ENCODE measurements around the gene CLDN19.
"Not testable (repeated sequence)": the region's sequence is repeated elsewhere in the genome, so short reads cannot be mapped to it uniquely, and the experiment has no call there.

The CLDN19 gene

DNA sequence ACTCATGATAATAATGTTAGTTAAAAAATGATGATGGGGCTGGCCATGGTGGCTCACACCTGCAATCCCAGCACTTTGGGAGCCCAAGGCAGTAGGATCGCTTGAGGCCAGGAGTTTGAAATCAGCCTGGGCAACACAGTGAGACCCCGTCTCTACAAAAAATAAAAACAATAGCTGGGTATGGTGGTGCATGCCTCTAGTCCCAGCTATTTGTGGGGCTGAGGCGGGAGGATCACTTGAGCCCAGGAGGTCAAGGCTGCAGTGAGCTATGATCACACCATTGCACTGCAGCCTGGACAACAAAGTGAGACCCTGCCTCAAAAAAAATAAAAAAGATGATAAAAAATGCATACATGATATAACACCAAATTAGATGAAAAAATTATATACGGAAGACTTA is 21.5 kb upstream of the CLDN19 start:
- TF ChIP-seq, protein P1, sequence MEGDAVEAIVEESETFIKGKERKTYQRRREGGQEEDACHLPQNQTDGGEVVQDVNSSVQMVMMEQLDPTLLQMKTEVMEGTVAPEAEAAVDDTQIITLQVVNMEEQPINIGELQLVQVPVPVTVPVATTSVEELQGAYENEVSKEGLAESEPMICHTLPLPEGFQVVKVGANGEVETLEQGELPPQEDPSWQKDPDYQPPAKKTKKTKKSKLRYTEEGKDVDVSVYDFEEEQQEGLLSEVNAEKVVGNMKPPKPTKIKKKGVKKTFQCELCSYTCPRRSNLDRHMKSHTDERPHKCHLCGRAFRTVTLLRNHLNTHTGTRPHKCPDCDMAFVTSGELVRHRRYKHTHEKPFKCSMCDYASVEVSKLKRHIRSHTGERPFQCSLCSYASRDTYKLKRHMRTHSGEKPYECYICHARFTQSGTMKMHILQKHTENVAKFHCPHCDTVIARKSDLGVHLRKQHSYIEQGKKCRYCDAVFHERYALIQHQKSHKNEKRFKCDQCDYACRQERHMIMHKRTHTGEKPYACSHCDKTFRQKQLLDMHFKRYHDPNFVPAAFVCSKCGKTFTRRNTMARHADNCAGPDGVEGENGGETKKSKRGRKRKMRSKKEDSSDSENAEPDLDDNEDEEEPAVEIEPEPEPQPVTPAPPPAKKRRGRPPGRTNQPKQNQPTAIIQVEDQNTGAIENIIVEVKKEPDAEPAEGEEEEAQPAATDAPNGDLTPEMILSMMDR (IDR thresholded peaks at IDR 0.05; ENCODE audit: borderline replicate concordance, insufficient read depth, low read depth, low read length) = no peak
- H3K4me3 ChIP-seq (ENCODE audit: low read depth, low read length) = no peak overlapping the region

DNA sequence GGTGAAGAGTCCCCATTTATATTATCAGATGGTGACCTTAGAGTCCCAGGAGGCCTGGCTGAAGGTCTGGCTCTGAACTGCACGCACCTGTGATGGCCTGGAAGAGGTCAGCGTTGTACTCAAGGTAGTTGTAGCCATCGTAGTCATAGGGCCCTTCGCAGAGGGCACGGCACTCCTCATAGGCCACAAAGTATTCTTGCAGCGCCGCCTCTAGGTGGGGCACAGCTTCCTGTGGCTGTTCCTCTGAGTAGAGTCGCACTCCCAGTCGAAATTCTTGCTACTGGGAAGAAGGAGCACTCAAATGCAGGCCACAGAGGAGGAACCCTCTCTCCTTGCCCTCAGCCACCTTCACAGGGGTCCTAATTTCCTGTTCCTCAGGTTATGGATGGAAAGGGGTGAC is 19.1 kb upstream of the CLDN19 start:
- no peak overlapping the region for H3K4me3 ChIP-seq (ENCODE audit: low read depth, low read length)
- TF ChIP-seq, protein P1 (IDR thresholded peaks at IDR 0.05; ENCODE audit: borderline replicate concordance, insufficient read depth, low read depth, low read length) = no peak

DNA sequence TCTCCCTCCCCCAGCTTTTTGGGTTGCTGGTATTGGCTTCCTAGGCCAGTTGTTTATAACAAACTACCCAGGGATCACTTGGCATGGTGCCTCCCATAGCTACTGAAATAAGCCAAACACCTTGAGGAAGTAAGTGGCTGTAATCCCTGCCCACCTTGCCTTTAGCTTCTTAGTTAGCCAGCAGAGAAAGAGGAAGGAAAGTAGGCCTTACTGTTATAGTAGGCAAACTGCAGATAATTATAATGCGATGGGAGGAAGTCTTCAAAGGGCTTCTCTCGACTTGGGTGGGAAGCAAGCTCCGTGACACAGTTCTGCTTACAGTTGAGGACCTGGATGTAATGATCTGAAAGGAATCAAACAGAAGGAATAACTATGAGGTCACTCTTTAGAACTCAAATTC is 18.6 kb upstream of the CLDN19 start:
- no peak overlapping the region for H3K4me3 ChIP-seq (ENCODE audit: low read depth, low read length)
- TF ChIP-seq, protein P1 (IDR thresholded peaks at IDR 0.05; ENCODE audit: borderline replicate concordance, insufficient read depth, low read depth, low read length) = no peak

DNA sequence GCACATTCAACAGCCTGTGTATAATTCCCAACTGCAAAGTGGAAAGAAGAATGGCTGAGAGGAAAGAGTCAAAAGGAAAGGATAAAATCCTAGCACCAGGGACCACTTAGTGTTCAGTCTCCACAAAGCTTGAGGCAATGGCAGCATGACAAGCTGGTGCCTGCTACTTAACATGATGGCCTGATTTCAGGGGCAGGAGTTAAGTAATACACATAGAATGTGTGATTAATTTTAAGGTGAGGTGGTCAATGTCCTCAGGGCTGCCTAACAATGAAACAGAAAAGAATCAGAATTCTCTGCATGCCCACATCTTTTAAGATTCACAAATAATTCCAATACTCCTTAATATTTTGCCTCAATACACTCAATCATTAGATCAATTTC is 17.8 kb upstream of the CLDN19 start:
- TF ChIP-seq, protein P1 (IDR thresholded peaks at IDR 0.05; ENCODE audit: borderline replicate concordance, insufficient read depth, low read depth, low read length) = no peak

DNA sequence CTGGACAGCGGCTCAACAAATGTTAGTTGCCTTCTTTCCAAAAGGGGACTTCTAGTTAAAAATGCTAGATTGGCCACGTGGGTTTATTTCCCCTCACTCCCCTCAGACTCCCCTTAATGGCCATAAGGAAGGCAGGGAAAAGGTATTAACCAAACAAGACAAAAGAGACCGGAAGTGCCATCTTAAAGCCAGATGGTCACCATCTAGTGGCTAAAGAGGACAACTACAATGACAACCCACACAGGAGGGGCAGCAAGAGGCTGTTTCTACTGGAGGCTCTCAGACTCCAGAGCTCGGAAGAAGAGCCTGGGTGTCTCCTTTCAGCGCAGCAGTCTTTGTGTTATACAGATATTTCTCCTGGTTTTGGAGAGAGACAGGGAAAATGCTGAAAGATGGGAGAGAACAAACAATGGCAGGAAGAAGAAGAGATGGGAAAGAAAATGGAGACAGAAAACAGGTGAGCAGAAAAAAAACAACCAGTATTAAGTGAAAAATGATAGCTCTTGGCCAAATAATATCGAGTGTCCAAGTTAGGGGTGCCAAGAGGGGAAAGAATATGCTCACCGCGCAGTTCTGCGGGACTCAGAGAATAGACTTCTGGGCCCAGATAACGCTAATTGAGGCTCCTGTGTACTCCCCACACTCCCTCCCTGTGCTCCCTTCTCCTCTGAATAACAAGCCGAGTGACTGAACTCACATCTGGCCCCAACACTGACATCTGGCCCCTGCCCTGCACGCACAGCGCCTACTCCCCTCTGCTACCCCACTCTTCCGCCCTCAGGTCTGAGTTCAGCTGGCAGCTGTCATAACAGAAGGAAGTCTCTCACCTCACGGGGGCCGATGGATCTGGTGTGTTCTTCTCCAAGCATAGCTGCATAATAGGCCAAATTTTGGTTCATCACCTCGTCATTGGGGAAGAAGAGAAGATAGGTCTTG is 17.2 kb upstream of the CLDN19 start:
- TF ChIP-seq, protein P1 (IDR thresholded peaks at IDR 0.05; ENCODE audit: borderline replicate concordance, insufficient read depth, low read depth, low read length) = peak; percentile 72
- no peak overlapping the region for H3K4me3 ChIP-seq (ENCODE audit: low read depth, low read length)

More for the DNA sequence above, 17.8 kb upstream of the CLDN19 start:
- H3K4me3 ChIP-seq (ENCODE audit: low read depth, low read length) = no peak overlapping the region

DNA sequence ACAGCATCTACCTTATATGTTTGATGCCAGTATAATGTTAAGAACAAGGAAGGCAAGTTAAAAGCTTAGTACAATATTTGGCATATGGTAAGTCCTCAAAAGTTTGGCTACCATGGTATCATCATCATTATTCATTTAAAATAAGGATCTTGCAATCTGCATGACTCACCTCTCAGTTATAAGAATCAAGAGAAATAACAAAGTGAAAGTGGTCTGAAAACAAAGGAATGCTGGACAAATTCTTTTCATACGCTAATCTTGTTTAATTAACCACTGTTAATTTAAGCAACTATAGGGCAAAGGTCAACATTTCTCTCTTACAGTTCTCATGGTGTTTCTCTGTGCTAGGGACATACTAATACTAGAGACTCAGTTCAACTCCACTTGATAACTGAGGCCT is 13.0 kb upstream of the CLDN19 start:
- H3K4me3 ChIP-seq (ENCODE audit: low read depth, low read length) = no peak overlapping the region
- TF ChIP-seq, protein P1 (IDR thresholded peaks at IDR 0.05; ENCODE audit: borderline replicate concordance, insufficient read depth, low read depth, low read length) = no peak

DNA sequence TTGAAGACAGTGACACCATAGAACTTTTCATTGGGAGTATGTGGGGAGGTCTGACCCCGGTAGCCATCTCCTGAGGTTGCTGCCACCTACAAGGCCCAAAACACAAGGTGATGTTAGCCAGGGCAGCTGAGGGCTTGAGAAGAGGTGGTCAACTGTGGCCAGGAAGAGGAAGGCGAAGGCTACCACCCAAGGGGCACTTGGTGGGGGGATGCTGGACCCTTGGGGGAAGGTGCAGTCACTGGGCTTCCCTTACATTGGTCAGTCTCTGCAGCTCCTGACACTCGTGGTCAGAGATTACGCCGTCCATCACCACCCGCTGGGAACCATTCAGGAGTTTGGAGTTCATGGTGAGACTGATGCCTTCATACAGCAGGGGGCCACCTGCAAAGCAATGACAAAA is 12.2 kb upstream of the CLDN19 start:
- TF ChIP-seq, protein P1 (IDR thresholded peaks at IDR 0.05; ENCODE audit: borderline replicate concordance, insufficient read depth, low read depth, low read length) = no peak
- H3K4me3 ChIP-seq (ENCODE audit: low read depth, low read length) = no peak overlapping the region

DNA sequence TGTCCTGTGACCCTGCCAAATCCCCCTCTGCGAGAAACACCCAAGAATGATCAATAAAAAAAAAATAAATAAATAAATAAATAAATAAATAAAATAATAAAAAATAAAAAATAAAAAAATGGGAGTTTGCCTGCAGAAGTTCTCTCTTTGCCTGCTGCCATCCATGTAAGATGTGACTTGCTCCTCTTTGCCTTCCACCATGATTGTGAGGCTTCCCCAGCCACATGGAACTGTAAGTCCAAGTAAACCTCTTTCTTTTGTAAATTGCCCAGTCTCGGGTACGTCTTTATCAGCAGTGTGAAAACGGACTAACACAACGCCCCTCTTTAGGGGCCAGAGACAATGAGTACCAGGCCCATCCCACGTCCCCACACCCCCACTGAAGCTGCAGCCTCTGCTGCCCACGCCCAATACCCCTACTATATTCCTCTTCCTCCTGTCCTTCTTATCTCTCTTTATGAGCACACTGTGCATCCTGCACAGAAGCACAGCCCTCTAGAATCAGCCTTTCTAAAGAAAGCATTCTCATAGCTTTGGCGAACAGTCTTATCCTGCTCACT is 11.6 kb upstream of the CLDN19 start:
- H3K4me3 ChIP-seq (ENCODE audit: low read depth, low read length) = not testable (repeated sequence)
